GM12801 (cell line): Measurements from ENCODE around the gene LDB3.

Experiments used
- CTCF ChIP-seq: IDR thresholded peaks from one replicate; pipeline ENCODE4 v1.5.1; 2011; ENCODE audit warnings: control low read depth; ENCODE audit not compliant: insufficient read length; ENCODE audit errors: extremely low read depth

LDB3 gene

GRCh38 chr10:86691333-86692022, 23.2 kb downstream of the LDB3 start:
- TF ChIP-seq CTCF, result no peak

- no peak for TF ChIP-seq CTCF
These were observed 23.8 kb downstream of the LDB3 start for GRCh38 chr10:86692023-86692514.

GRCh38 chr10:86692664-86693063, 24.4 kb downstream of the LDB3 start:
- no peak for TF ChIP-seq CTCF

- TF ChIP-seq CTCF, result no peak
These were observed 25.0 kb downstream of the LDB3 start for GRCh38 chr10:86693275-86693674.

GRCh38 chr10:86693721-86694369, 25.5 kb downstream of the LDB3 start:
- TF ChIP-seq CTCF, result no peak

- TF ChIP-seq CTCF, result no peak
These were observed 30.1 kb downstream of the LDB3 start for GRCh38 chr10:86698207-86698940.

GRCh38 chr10:86699125-86699524, 30.8 kb downstream of the LDB3 start:
- no peak for TF ChIP-seq CTCF
